Right lobe of liver (tissue), 4 donors: ENCODE measurements around the gene CCDC122.

ENCODE experiments used
- POLR2A ChIP-seq: fragments of 450-650 bp; IDR thresholded peaks from one replicate; pipeline ENCODE4 v1.6.1; 2017; ENCODE audit warnings: antibody characterized with exemption, mild to moderate bottlenecking
- TF ChIP-seq, protein P1 (sequence below), 4 donors: fragments of 200-600 bp in 3 of 4; fragments of 450-650 bp in 1 of 4; IDR thresholded peaks; one replicate each; pipeline versions ENCODE4 v1.5.1 to v1.8.0; 2016 to 2022; ENCODE audit warnings: antibody characterized with exemption in 4 of 4, mild to moderate bottlenecking in 2 of 4
- donor health status: DM: no; HTN: no; CAD: no.
- donor health status: DM: no; HTN: no; CAD: no.
- donor health status: DM: no; HTN: yes; CAD: no.

DNA sequence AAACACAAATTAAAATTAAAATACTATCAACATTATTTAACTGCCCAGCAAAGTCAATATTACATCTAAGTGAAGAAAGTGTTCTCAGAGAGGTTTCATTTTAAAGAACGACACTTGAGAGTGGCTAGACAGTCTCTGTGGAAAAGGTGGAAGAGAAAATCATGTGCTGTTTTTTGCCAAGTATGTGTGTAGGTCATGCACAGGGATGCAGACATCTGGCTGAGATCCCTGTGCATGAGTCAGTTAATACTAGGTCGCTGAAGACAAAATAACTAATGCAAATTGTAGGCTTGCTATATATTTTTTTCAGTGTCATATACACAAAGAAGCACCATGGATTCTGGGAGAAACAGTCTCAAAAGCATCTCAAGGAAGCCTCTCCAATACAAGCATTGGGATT, 48.5 kb downstream of the CCDC122 start:
- TF ChIP-seq, protein P1, sequence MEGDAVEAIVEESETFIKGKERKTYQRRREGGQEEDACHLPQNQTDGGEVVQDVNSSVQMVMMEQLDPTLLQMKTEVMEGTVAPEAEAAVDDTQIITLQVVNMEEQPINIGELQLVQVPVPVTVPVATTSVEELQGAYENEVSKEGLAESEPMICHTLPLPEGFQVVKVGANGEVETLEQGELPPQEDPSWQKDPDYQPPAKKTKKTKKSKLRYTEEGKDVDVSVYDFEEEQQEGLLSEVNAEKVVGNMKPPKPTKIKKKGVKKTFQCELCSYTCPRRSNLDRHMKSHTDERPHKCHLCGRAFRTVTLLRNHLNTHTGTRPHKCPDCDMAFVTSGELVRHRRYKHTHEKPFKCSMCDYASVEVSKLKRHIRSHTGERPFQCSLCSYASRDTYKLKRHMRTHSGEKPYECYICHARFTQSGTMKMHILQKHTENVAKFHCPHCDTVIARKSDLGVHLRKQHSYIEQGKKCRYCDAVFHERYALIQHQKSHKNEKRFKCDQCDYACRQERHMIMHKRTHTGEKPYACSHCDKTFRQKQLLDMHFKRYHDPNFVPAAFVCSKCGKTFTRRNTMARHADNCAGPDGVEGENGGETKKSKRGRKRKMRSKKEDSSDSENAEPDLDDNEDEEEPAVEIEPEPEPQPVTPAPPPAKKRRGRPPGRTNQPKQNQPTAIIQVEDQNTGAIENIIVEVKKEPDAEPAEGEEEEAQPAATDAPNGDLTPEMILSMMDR (IDR thresholded peaks at IDR 0.05): no peak
- no peak for TF ChIP-seq POLR2A
